AG04449 (cell line): ENCODE measurements around the gene APBA2.

Experiments
- CTCF ChIA-PET: fragments of 350-600 bp; formaldehyde crosslinking; extraction: SDS; loops from one replicate; lab custom pipeline; 2021; ENCODE audit warnings: antibody characterized with exemption; lab: Yijun Ruan, JAX
- POLR2A ChIA-PET: fragments of 400-600, 350-600 bp; formaldehyde crosslinking; extraction: SDS; loops from one replicate; lab custom pipeline; 2020; ENCODE audit warnings: antibody characterized with exemption, inconsistent platforms; lab: Yijun Ruan, JAX
- DNase-seq: peaks from one replicate; pipeline ENCODE4 v3.0.0-alpha.2; 2010; ENCODE audit warnings: low read depth, low spot score
- H3K4me3 ChIP-seq: 2 replicates; pipeline ENCODE4 v1.5.1; 2011; ENCODE audit warnings: low read depth, mild to moderate bottlenecking, control low read depth, low read length
- TF ChIP-seq, protein P1 (sequence below): IDR thresholded peaks from one replicate; pipeline ENCODE4 v1.5.1; 2011; ENCODE audit warnings: mild to moderate bottlenecking, moderate library complexity, low read length, control low read depth, inconsistent platforms; ENCODE audit not compliant: insufficient read depth; ENCODE audit errors: missing control alignments

APBA2 gene

DNA sequence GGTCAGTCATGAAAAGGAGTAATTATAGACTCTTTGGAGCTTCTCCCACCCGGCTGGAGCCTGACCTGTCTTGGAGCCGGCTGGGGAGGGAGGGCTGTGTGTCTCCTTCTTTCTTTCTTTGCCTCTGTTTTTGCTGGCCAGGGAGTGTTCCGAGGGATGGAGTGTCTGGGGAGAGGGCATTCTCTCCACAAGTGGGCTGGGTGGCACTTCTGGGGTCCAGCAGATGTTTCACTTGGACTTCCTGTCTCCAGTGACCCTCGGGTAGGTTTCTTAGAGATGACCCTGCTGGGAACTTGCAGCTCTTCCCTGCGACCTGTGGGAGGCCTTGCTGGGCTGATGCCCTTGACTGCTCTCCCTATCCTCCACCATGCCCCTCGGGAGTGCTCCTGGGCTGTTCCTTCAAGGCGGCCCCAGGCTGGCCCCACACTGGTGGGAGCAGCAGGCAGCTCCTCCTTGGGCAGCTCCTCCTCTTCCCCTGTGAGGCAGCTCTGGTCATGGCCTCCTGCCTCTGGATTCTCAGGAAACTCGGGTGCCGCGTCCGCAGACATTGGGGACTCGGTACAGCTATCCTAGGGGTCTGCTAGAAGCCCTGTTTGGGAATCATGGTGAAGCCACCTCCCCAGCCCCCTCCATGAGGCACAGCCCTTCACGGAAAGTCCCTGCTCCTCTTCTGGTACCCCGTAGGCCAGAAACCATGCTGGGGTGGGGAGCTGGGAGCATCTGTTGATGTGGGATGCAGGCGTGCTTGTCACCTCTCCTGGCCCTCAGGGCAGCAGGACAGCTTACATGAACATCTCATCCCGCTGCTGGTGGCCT is 44.9 kb downstream of the APBA2 start:
- TF ChIP-seq, protein P1, sequence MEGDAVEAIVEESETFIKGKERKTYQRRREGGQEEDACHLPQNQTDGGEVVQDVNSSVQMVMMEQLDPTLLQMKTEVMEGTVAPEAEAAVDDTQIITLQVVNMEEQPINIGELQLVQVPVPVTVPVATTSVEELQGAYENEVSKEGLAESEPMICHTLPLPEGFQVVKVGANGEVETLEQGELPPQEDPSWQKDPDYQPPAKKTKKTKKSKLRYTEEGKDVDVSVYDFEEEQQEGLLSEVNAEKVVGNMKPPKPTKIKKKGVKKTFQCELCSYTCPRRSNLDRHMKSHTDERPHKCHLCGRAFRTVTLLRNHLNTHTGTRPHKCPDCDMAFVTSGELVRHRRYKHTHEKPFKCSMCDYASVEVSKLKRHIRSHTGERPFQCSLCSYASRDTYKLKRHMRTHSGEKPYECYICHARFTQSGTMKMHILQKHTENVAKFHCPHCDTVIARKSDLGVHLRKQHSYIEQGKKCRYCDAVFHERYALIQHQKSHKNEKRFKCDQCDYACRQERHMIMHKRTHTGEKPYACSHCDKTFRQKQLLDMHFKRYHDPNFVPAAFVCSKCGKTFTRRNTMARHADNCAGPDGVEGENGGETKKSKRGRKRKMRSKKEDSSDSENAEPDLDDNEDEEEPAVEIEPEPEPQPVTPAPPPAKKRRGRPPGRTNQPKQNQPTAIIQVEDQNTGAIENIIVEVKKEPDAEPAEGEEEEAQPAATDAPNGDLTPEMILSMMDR, result no peak
- ChIA-PET POLR2A (no interaction called here), CTCF (interaction anchor here (1.1 kb wide), 1 partner anchor 172 kb away, joined by 4 read pairs; no protein-coding TSS in a partner anchor)
- H3K4me3 ChIP-seq, result no peak overlapping the region
- DNase-seq, result no peak

GRCh38 chr15:28931828-28932227 is 46.1 kb downstream of the APBA2 start:
- CTCF ChIA-PET, result no interaction called here
- no peak overlapping the region for H3K4me3 ChIP-seq
- POLR2A ChIA-PET, result no interaction called here
- DNase-seq, result no peak
- TF ChIP-seq, protein P1, result no peak

GRCh38 chr15:28932361-28932760 is 46.6 kb downstream of the APBA2 start:
- TF ChIP-seq, protein P1, result no peak
- ChIA-PET CTCF (no interaction called here), POLR2A (no interaction called here)
- no peak for DNase-seq
- no peak overlapping the region for H3K4me3 ChIP-seq

DNA sequence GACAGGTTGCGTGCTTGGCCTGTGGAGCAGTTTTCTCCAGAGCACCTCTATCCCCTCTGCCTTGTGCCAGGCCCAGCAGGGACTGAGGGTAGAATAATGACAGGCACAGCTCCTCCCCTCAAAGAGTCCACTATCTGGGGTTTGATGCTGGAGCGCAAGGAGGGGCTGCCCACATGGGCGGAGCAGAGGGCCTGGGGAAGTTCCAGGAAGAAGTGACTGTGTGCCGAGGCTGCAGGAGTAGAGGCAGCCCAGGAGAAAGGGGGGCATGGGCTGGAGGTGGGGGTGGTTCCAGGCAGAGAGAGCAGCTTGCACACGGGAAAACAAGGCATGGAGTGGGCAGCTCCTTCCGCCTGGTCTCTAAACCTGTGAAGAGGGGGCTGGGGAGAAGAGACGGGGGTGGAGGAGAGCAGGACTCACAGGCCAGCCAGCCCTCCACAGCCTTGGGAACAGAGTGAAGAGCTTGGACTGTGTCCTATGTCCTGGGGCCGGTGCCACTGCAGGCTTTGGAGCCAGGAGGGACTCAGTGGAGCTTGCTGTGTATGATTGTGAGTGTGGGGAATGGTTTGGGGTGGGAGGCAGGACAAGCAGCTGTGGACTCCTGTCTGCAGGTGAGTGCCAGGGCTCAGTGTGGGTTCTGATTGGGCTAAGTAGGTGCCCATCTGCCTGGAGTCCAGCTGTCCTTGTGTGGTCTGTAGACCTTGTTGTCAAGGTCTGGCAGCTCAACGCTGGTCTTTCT is 48.1 kb downstream of the APBA2 start:
- CTCF ChIA-PET, result interaction anchor here (1.0 to 1.2 kb wide), 2 partner anchors 23 to 51 kb away, joined by 3 read pairs; no protein-coding TSS in a partner anchor
- TF ChIP-seq, protein P1, result no peak
- POLR2A ChIA-PET, result no interaction called here
- no peak for DNase-seq
- H3K4me3 ChIP-seq, result no peak overlapping the region

GRCh38 chr15:28934645-28935044 is 48.9 kb downstream of the APBA2 start:
- no peak for DNase-seq
- CTCF ChIA-PET, result interaction anchor here (1.0 kb wide), 2 partner anchors 22 to 41 kb away, joined by 3 read pairs; no protein-coding TSS in a partner anchor
- TF ChIP-seq, protein P1, result no peak
- POLR2A ChIA-PET, result no interaction called here
- H3K4me3 ChIP-seq, result no peak overlapping the region

DNA sequence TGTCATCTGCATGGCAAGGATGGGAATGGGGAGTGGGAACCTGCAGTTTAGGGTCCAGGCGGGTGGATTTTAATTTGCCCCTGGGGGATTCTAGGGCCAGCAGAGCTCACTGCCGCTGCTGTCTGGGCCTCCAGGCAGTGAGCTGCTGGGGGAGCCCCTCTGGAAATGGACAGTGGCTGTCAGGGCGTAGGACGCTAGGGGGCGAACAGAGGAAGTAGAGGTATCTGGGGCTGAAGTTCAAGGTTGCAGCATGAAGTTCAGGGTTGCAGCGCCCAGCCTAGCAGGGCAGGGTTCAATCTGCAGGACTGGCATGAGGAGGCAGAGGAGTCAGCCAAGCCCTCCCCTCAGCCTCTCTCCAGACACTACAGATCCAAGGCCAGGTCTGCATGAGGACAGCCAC is 49.5 kb downstream of the APBA2 start:
- CTCF ChIA-PET, result interaction anchor here (1.0 kb wide), 2 partner anchors 12 to 40 kb away, joined by 3 to 4 read pairs; no protein-coding TSS in a partner anchor
- TF ChIP-seq, protein P1, result peak; percentile 13
- no peak overlapping the region for H3K4me3 ChIP-seq
- POLR2A ChIA-PET, result no interaction called here
- no peak for DNase-seq
